H1 (cell line): Measurements from ENCODE around the gene SFTPB.

Source experiments
- CEBPB ChIP-seq: IDR thresholded peaks from 2 replicates; pipeline ENCODE4 v1.6.1; 2012; ENCODE audit warnings: low read depth, low read length
- EGR1 ChIP-seq: IDR thresholded peaks from 2 replicates; pipeline ENCODE4 v1.6.1; 2011; ENCODE audit warnings: low read depth, low read length, borderline replicate concordance
- EP300 ChIP-seq, 2 experiments: IDR thresholded peaks; 1 replicate in 1 of 2; 2 replicates in 1 of 2; pipeline ENCODE4 v1.6.1; 2011 to 2012; ENCODE audit warnings: low read depth in 2 of 2, low read length in 2 of 2, mild to moderate bottlenecking in 2 of 2, borderline replicate concordance in 1 of 2, inconsistent platforms in 1 of 2, moderate library complexity in 1 of 2
- HDAC2 ChIP-seq, 2 experiments: fragments of 300-600 bp in 1 of 2; sonication (generic) in 1 of 2; IDR thresholded peaks; 2 replicates each; pipeline ENCODE4 v1.6.1; 2011 to 2012; ENCODE audit warnings: low read depth in 2 of 2, low read length in 2 of 2, mild to moderate bottlenecking in 2 of 2, moderate library complexity in 2 of 2, borderline replicate concordance in 1 of 2, inconsistent platforms in 1 of 2
- SP4 ChIP-seq: IDR thresholded peaks from 2 replicates; pipeline ENCODE4 v1.6.1; 2012; ENCODE audit warnings: low read length, inconsistent platforms
- TAF1 ChIP-seq: IDR thresholded peaks from 2 replicates; pipeline ENCODE4 v1.6.1; 2011; ENCODE audit warnings: mild to moderate bottlenecking, low read depth, low read length
- TF ChIP-seq, protein P1 (sequence below), 3 experiments: IDR thresholded peaks; 1 replicate in 2 of 3; 2 replicates in 1 of 3; pipeline versions ENCODE4 v1.5.1 to v1.6.1; 2011; ENCODE audit warnings: low read length in 3 of 3, mild to moderate bottlenecking in 3 of 3, inconsistent platforms in 2 of 3, low read depth in 1 of 3, moderate library complexity in 1 of 3; ENCODE audit not compliant: insufficient read depth in 1 of 3; ENCODE audit errors: control extremely low read depth in 1 of 3

DNA sequence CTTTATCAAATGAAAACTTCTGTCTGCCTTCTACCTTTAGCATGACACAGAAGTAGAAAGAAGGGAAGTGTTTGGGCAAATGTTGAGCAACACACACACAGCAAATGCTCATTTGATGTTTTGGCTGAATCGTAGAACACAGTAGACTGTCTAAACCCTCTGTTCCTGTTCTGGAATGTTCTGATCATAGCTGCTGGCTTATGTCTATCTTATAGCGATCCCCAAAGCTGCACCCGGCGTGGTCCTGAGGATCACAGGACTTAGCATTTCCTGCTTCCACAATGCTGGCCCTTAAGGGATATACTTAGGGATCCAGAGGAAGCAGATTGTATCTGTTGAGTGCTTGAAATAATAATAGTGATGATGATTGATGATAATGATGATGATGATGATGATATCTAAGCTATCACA, 41.4 kb upstream of the SFTPB start:
- TF ChIP-seq, protein P1, sequence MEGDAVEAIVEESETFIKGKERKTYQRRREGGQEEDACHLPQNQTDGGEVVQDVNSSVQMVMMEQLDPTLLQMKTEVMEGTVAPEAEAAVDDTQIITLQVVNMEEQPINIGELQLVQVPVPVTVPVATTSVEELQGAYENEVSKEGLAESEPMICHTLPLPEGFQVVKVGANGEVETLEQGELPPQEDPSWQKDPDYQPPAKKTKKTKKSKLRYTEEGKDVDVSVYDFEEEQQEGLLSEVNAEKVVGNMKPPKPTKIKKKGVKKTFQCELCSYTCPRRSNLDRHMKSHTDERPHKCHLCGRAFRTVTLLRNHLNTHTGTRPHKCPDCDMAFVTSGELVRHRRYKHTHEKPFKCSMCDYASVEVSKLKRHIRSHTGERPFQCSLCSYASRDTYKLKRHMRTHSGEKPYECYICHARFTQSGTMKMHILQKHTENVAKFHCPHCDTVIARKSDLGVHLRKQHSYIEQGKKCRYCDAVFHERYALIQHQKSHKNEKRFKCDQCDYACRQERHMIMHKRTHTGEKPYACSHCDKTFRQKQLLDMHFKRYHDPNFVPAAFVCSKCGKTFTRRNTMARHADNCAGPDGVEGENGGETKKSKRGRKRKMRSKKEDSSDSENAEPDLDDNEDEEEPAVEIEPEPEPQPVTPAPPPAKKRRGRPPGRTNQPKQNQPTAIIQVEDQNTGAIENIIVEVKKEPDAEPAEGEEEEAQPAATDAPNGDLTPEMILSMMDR (IDR thresholded peaks at IDR 0.05; ENCODE audit: control extremely low read depth in 1 of 3, insufficient read depth in 1 of 3, low read depth in 1 of 3, low read length in 3 of 3) = no peak
- no peak for TF ChIP-seq EGR1
- TF ChIP-seq EP300 (IDR thresholded peaks at IDR 0.05; ENCODE audit: borderline replicate concordance in 1 of 2, low read depth in 2 of 2, low read length in 2 of 2) = no peak
- TF ChIP-seq HDAC2 (IDR thresholded peaks at IDR 0.05; ENCODE audit: borderline replicate concordance in 1 of 2, low read depth in 2 of 2, low read length in 2 of 2) = no peak
- no peak for TF ChIP-seq SP4
- no peak for TF ChIP-seq TAF1
- TF ChIP-seq CEBPB = no peak
